Erythroblast (primary cell): ENCODE results near the gene ANKRD13C.

Experiments
- DNase-seq, 2 experiments: peaks; one replicate each; lab custom pipeline; 2025; lab: John Stamatoyannopoulos, UW
- GATA1 ChIP-seq: IDR thresholded peaks from 2 replicates; pipeline ENCODE4 v1.6.1; 2011; ENCODE audit warnings: low read depth, mild to moderate bottlenecking, control low read depth, low read length, moderate library complexity
- POLR2A ChIP-seq: IDR thresholded peaks from 2 replicates; pipeline ENCODE4 v1.6.1; 2011; ENCODE audit warnings: mild to moderate bottlenecking, low read length

The ANKRD13C gene

GRCh38 chr1:70231475-70231874 lies 123.0 kb downstream of the ANKRD13C start:
- TF ChIP-seq GATA1 (no peak), POLR2A (no peak)
- no peak for DNase-seq

GRCh38 chr1:70228670-70229069 lies 125.9 kb downstream of the ANKRD13C start:
- DNase-seq: no peak
- TF ChIP-seq POLR2A (no peak), GATA1 (no peak)

- DNase-seq: no peak
These were observed 127.1 kb downstream of the ANKRD13C start for GRCh38 chr1:70227439-70227838.

GRCh38 chr1:70224954-70225353 lies 129.6 kb downstream of the ANKRD13C start:
- DNase-seq: peak; percentile 7 to 32
- no peak for TF ChIP-seq GATA1
- TF ChIP-seq POLR2A: no peak

More at GRCh38 chr1:70227439-70227838, 127.1 kb downstream of the ANKRD13C start:
- TF ChIP-seq POLR2A (no peak), GATA1 (no peak)

- peak; percentile 21 to 32 for DNase-seq
- no peak for TF ChIP-seq POLR2A
These were observed 131.7 kb downstream of the ANKRD13C start for GRCh38 chr1:70222716-70223235.

- peak; percentile 96 to 97 for DNase-seq
These were observed 133.0 kb downstream of the ANKRD13C start, which contains the start of gene SRSF11 for GRCh38 chr1:70221238-70222121. TSS of gene SRSF11 (plus strand) at chr1:70221380. CDS start at chr1:70221637, 257 bp downstream.

GRCh38 chr1:70220517-70221237 lies 133.8 kb downstream of the ANKRD13C start:
- TF ChIP-seq POLR2A (no peak), GATA1 (no peak)
- DNase-seq: peak; percentile 19 to 34

More at GRCh38 chr1:70221238-70222121, 133.0 kb downstream of the ANKRD13C start, which contains the start of gene SRSF11:
- no peak for TF ChIP-seq GATA1
- TF ChIP-seq POLR2A: peak; percentile 84

GRCh38 chr1:70220015-70220414 lies 134.5 kb downstream of the ANKRD13C start:
- TF ChIP-seq GATA1 (no peak), POLR2A (peak; percentile 6)
- peak; percentile 48 to 56 for DNase-seq

- DNase-seq: no peak
These were observed 143.0 kb downstream of the ANKRD13C start for GRCh38 chr1:70211541-70211940.

GRCh38 chr1:70210820-70211219 lies 143.7 kb downstream of the ANKRD13C start:
- no peak for DNase-seq
- TF ChIP-seq POLR2A (no peak), GATA1 (no peak)

More at GRCh38 chr1:70211541-70211940, 143.0 kb downstream of the ANKRD13C start:
- TF ChIP-seq POLR2A (no peak), GATA1 (no peak)
